Central memory CD8-positive, alpha-beta T cell (primary cell): ENCODE data around the gene MRPL40.

ENCODE experiments used
- ATAC-seq: fragments of 150-1000 bp; cut with Tn5 transposase; replicated peaks from 2 replicates; pipeline ENCODE4 v1.10.0; 2022; ENCODE audit warnings: mild to moderate bottlenecking, moderate FRiP score, moderate number of reproducible peaks; ENCODE audit not compliant: poor library complexity, severe bottlenecking; ENCODE audit errors: extremely low read depth
- DNase-seq, 2 donors: peaks; one replicate each; pipeline ENCODE4 v3.0.0; 2021; ENCODE audit warnings: low spot score in 2 of 2
- H3K27ac Mint-ChIP-seq: one replicate; pipeline ENCODE4 v1.8.0; 2022; ENCODE audit warnings: low read depth, mild to moderate bottlenecking, moderate library complexity, mixed read lengths
- H3K27me3 Mint-ChIP-seq: one replicate; pipeline ENCODE4 v1.8.0; 2022; ENCODE audit warnings: mixed read lengths
- H3K36me3 Mint-ChIP-seq: one replicate; pipeline ENCODE4 v1.8.0; 2022; ENCODE audit warnings: mild to moderate bottlenecking, moderate library complexity, mixed read lengths; ENCODE audit not compliant: insufficient read depth
- H3K4me1 Mint-ChIP-seq: one replicate; pipeline ENCODE4 v1.8.0; 2022; ENCODE audit warnings: mixed read lengths
- H3K4me3 Mint-ChIP-seq: one replicate; pipeline ENCODE4 v1.8.0; 2022; ENCODE audit warnings: mild to moderate bottlenecking, moderate library complexity, mixed read lengths
- H3K9me3 Mint-ChIP-seq: one replicate; pipeline ENCODE4 v1.8.0; 2022; ENCODE audit warnings: mixed read lengths

The MRPL40 gene

GRCh38 chr22:19463008-19463407 is 30.7 kb downstream of the MRPL40 start:
- H3K9me3 Mint-ChIP-seq: no peaks in the 10 kb centered on the region
- DNase-seq (no peak), ATAC-seq (no peak)
- H3K27me3 Mint-ChIP-seq: no peaks in the 10 kb centered on the region
- H3K4me1 Mint-ChIP-seq: peaks cover 12% of the 10 kb centered on the region
- no peak overlapping the region for H3K4me3 Mint-ChIP-seq
- no peak overlapping the region for H3K27ac Mint-ChIP-seq
- H3K36me3 Mint-ChIP-seq: peaks cover 34% of the 10 kb centered on the region

- Mint-ChIP-seq H3K27ac (no peak overlapping the region), H3K9me3 (no peaks in the 10 kb centered on the region), H3K4me1 (peaks cover 16% of the 10 kb centered on the region), H3K27me3 (no peaks in the 10 kb centered on the region), H3K4me3 (no peak overlapping the region), H3K36me3 (peaks cover 40% of the 10 kb centered on the region)
- ATAC-seq (no peak), DNase-seq (no peak)
Observed at GRCh38 chr22:19463491-19464469, 31.4 kb downstream of the MRPL40 start.

- peaks cover 44% of the 10 kb centered on the region for H3K36me3 Mint-ChIP-seq
- ATAC-seq (no peak), DNase-seq (no peak)
- H3K27me3 Mint-ChIP-seq: no peaks in the 10 kb centered on the region
- H3K9me3 Mint-ChIP-seq: no peaks in the 10 kb centered on the region
- no peak overlapping the region for H3K27ac Mint-ChIP-seq
- peaks cover 21% of the 10 kb centered on the region for H3K4me1 Mint-ChIP-seq
- no peak overlapping the region for H3K4me3 Mint-ChIP-seq
Observed at GRCh38 chr22:19464546-19464945, 32.2 kb downstream of the MRPL40 start.

- H3K4me3 Mint-ChIP-seq: no peak overlapping the region
- no peaks in the 10 kb centered on the region for H3K9me3 Mint-ChIP-seq
- peaks cover 21% of the 10 kb centered on the region for H3K4me1 Mint-ChIP-seq
- no peak overlapping the region for H3K27ac Mint-ChIP-seq
- DNase-seq (no peak), ATAC-seq (no peak)
- no peaks in the 10 kb centered on the region for H3K27me3 Mint-ChIP-seq
- peaks cover 45% of the 10 kb centered on the region for H3K36me3 Mint-ChIP-seq
Observed at GRCh38 chr22:19464975-19465374, 32.6 kb downstream of the MRPL40 start.

GRCh38 chr22:19466126-19466716 is 33.9 kb downstream of the MRPL40 start:
- no peaks in the 10 kb centered on the region for H3K9me3 Mint-ChIP-seq
- peaks cover 21% of the 10 kb centered on the region for H3K4me1 Mint-ChIP-seq
- ATAC-seq: no peak
- H3K36me3 Mint-ChIP-seq: peaks cover 50% of the 10 kb centered on the region
- no peak overlapping the region for H3K4me3 Mint-ChIP-seq
- H3K27me3 Mint-ChIP-seq: no peaks in the 10 kb centered on the region
- no peak for DNase-seq
- H3K27ac Mint-ChIP-seq: no peak overlapping the region

GRCh38 chr22:19466848-19467752 is 34.8 kb downstream of the MRPL40 start:
- no peak overlapping the region for H3K27ac Mint-ChIP-seq
- no peaks in the 10 kb centered on the region for H3K9me3 Mint-ChIP-seq
- peaks cover 21% of the 10 kb centered on the region for H3K4me1 Mint-ChIP-seq
- peaks cover 49% of the 10 kb centered on the region for H3K36me3 Mint-ChIP-seq
- no peak for DNase-seq
- no peak for ATAC-seq
- no peaks in the 10 kb centered on the region for H3K27me3 Mint-ChIP-seq
- H3K4me3 Mint-ChIP-seq: no peak overlapping the region

GRCh38 chr22:19467912-19468311 is 35.6 kb downstream of the MRPL40 start:
- Mint-ChIP-seq H3K27me3 (no peaks in the 10 kb centered on the region), H3K4me1 (peaks cover 21% of the 10 kb centered on the region), H3K27ac (no peak overlapping the region), H3K36me3 (peaks cover 48% of the 10 kb centered on the region), H3K4me3 (no peak overlapping the region), H3K9me3 (no peaks in the 10 kb centered on the region)
- DNase-seq (no peak), ATAC-seq (no peak)

- Mint-ChIP-seq H3K36me3 (peaks cover 53% of the 10 kb centered on the region), H3K9me3 (no peaks in the 10 kb centered on the region), H3K27ac (no peak overlapping the region), H3K4me3 (no peak overlapping the region), H3K4me1 (peaks cover 20% of the 10 kb centered on the region), H3K27me3 (no peaks in the 10 kb centered on the region)
- DNase-seq: no peak
- ATAC-seq: no peak
Observed at GRCh38 chr22:19469421-19469820, 37.1 kb downstream of the MRPL40 start.

- ATAC-seq: no peak
- Mint-ChIP-seq H3K4me3 (no peak overlapping the region), H3K9me3 (no peaks in the 10 kb centered on the region), H3K27ac (no peak overlapping the region), H3K27me3 (no peaks in the 10 kb centered on the region), H3K4me1 (peaks cover 14% of the 10 kb centered on the region), H3K36me3 (peaks cover 51% of the 10 kb centered on the region)
- DNase-seq: no peak
Observed at GRCh38 chr22:19470010-19470409, 37.7 kb downstream of the MRPL40 start.

- Mint-ChIP-seq H3K27ac (no peak overlapping the region), H3K9me3 (no peaks in the 10 kb centered on the region), H3K4me3 (no peak overlapping the region), H3K4me1 (peaks cover 22% of the 10 kb centered on the region), H3K36me3 (peaks cover 43% of the 10 kb centered on the region), H3K27me3 (no peaks in the 10 kb centered on the region)
- DNase-seq (no peak), ATAC-seq (no peak)
Observed at GRCh38 chr22:19471572-19471971, 39.2 kb downstream of the MRPL40 start.

GRCh38 chr22:19472233-19472632 is 39.9 kb downstream of the MRPL40 start:
- H3K36me3 Mint-ChIP-seq: peaks cover 41% of the 10 kb centered on the region
- H3K9me3 Mint-ChIP-seq: no peaks in the 10 kb centered on the region
- no peak overlapping the region for H3K27ac Mint-ChIP-seq
- no peak overlapping the region for H3K4me3 Mint-ChIP-seq
- H3K27me3 Mint-ChIP-seq: no peaks in the 10 kb centered on the region
- ATAC-seq: no peak
- no peak for DNase-seq
- H3K4me1 Mint-ChIP-seq: peaks cover 25% of the 10 kb centered on the region

- Mint-ChIP-seq H3K9me3 (no peaks in the 10 kb centered on the region), H3K4me1 (peaks cover 34% of the 10 kb centered on the region), H3K27ac (peak overlapping the region; percentile 61), H3K4me3 (no peak overlapping the region), H3K27me3 (no peaks in the 10 kb centered on the region), H3K36me3 (peaks cover 33% of the 10 kb centered on the region)
- ATAC-seq (no peak), DNase-seq (no peak)
Observed at GRCh38 chr22:19473578-19473977, 41.2 kb downstream of the MRPL40 start.
